Suppressor macrophage treated with lipopolysaccharide for 4 hours (primary cell): ENCODE results near the gene KLRC1.
"Not testable (repeated sequence)": the region's sequence is repeated elsewhere in the genome, so short reads cannot be mapped to it uniquely, and the experiment has no call there.

ENCODE experiments used
- DNase-seq: peaks from one replicate; pipeline ENCODE4 v3.0.0-alpha.2; 2020

The KLRC1 gene

GRCh38 chr12:10453156-10453555 is at the start of gene KLRC1:
TSS of gene KLRC1 (minus strand) at chr12:10453377. CDS start at chr12:10451156, 2,221 bp downstream.
- DNase-seq: no peak

DNA sequence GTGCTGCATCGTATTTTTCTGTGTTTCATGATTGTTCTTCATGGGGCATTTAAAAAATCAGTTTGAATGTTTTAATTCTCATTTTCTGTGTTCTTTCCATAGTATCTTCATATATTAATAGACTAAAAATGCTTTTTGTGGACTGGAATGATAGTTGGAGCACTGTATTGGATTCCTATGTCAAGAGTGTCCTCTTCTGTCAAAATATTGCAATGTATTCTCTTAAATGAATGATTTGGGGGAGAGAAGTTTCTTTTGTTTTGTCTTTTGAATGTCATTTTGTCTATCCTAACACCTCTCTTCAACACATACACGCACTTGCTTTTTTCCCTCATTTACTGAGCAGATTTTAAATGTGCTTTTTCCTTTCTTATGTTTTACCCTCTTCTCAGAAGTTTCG is 47.9 kb upstream of the KLRC1 start:
- DNase-seq: no peak

DNA sequence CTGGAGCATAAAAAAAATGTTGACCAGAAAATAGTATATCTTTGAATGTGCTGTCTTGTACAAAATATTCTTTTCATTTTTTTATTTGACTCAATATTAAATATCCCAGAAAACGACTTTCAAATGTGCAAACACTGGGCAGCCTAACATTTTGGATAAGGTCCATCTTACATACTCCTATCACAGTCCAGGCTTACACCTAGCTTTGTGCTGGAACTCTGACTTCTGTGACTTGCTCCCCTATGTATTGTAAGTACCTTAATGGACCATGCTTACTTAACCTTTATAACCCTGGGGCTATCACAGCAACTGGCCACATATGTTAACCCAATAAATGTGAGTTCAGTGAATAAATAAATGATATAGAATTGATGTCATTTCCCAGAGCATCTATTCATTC is 44.9 kb upstream of the KLRC1 start:
- DNase-seq: no peak

GRCh38 chr12:10497602-10498001 is 44.4 kb upstream of the KLRC1 start:
- no peak for DNase-seq

GRCh38 chr12:10491766-10492165 is 38.6 kb upstream of the KLRC1 start:
- DNase-seq: no peak

DNA sequence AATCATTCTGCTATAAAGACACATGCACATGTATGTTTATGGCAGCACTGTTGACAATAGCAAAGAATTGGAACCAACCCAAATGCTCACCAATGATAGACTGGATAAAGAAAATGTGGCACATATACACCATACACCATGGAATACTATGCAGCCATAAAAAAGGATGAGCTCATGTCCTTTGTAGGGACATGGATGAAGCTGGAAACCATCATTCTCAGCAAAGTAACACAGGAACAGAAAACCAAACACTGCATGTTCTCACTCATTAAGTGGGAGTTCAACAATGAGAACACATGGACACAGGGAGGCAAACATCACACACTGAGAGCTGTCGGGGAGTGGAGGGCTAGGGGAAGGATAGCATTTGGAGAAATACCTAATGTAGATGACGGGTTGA is 34.2 kb upstream of the KLRC1 start:
- not testable (repeated sequence) for DNase-seq

DNA sequence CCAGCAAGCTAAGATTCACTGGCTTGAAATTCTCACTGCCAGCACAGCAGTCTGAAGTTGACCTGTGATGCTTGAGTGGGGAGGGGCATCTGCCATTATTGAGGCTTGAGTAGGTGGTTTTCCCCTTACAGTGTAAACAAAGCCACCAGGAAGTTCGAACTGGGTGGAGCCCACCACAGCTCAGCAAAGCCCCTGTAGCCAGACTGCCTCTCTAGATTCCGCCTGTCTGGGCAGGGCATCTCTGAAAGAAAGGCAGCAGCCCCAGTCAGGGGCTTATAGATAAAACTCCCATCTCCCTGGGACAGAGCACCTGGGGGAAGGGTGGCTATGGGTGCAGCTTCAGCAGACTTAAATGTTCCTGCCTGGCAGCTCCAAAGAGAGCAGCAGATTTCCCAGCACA is 28.7 kb upstream of the KLRC1 start:
- DNase-seq: not testable (repeated sequence)

DNA sequence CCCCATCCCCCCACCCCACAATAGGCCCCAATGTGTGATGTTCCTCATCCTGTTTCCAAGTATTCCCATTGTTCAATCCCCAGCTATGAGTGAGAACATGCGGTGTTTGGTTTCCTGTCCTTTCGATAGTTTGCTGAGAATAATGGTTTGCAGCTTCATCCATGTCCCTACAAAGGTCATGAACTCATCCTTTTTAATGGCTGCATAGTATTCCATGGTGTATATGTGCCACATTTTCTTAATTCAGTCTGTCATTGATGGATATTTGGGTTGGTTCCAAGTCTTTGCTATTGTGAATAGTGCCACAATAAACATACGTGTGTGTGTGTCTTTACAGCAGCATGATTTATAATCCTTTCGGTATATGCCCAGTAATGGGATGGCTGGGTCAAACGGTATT is 19.6 kb upstream of the KLRC1 start:
- not testable (repeated sequence) for DNase-seq

DNA sequence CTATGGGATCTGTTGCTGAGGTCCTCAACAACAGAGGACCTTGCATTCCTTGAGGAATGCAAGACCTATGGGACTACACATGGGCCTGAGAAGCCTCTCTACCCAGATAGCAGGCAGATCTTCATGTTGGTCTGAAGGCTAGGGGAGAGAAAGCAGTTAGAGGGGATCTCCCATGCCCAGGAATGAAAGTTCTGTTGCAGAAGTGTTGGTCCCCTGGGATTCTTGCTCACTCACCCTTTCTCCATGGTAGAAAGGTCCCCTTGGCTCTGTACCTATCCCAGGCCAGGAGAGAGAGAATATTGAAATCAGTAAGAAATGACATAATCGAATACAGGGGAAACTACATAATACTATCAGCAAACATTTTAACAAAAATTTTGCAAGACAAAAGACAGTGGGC is 16.5 kb upstream of the KLRC1 start:
- DNase-seq: no peak

GRCh38 chr12:10466311-10466710 is 13.1 kb upstream of the KLRC1 start:
- DNase-seq: no peak

DNA sequence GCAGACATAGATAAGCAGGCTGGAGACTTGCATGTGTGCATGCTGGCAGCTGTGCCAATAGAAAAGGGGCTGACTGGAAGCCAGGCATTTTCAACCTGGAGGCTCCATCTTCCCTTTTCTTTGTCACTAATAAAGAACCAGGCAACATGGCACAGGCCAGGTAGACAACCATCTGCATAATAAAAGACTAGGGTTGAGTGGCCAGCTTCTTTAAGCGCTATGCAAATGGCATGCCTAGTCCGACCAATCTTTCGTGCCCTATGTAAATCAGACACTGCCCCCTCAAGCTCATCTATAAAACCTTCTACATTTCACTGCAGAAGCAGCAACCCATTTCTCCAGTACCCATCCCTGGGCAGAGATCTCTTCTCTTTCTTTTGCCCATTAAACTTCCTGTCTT is 4.6 kb upstream of the KLRC1 start:
- DNase-seq: no peak

GRCh38 chr12:10456856-10457255 is 3.7 kb upstream of the KLRC1 start:
- no peak for DNase-seq

DNA sequence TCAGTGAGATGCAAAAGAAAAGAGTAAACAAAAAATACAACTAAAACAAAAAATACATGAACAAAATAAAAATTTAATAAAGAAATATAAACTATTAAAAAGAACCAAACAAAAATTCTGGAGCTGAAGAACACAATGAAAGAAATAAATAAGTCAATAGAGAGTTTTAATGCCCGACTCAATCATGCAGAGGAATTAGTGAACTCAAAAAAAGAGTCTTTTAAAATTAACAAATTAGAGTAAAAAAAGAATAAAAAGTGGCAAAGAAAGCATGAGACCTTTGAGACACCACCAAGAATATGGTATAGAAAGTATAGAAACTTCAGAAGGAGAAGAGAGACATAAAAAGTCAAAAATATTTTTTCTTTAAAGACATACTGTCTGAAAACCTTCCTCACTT is 2.6 kb upstream of the KLRC1 start:
- DNase-seq: no peak

GRCh38 chr12:10454531-10454930 is 1.4 kb upstream of the KLRC1 start:
- DNase-seq: no peak

DNA sequence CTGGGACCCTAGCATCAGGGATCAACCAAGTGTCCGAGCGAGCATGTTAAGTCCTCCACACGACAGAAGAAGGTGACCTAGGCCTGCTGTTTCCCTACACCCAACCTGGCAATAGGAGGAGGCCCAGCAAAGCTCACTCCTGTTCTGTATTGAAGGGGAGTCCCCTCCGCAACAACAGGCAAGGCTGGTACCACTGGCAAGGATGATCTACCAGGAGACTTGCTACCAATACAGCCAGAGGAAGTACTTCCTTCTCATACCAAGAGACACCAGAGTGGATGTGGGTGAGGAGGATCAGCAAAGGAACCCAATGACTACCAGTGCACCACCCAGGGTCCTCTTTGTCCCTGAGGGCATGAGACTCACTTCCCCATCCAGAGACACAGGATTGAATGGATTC is 4.9 kb downstream of the KLRC1 start:
- no peak for DNase-seq

GRCh38 chr12:10446052-10446451 is 7.1 kb downstream of the KLRC1 start:
- not testable (repeated sequence) for DNase-seq

- not testable (repeated sequence) for DNase-seq
Measured at GRCh38 chr12:10441144-10441543, 12.0 kb downstream of the KLRC1 start.

- DNase-seq: not testable (repeated sequence)
Measured at GRCh38 chr12:10439608-10440274, 13.4 kb downstream of the KLRC1 start.

- not testable (repeated sequence) for DNase-seq
Measured at GRCh38 chr12:10437601-10438000, 15.6 kb downstream of the KLRC1 start.

DNA sequence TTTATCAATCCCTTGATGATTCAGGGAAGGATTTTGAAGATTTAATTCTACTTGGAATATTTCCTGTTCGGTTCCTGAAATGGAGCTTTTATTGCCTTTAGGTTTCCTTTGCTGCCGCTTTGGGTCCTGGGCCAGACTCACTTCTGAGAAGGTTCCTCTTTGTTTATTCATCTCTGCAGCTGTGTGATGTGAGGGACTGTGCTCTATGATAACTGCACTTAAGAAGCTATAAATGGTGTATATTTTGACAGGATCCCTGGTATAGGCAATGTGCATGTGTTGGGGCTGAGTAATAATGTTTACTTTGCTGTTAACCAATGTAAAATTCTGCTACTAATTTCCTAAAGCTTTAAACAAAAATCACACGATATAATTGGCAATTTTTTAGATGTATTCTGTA is 17.4 kb downstream of the KLRC1 start, which contains the start of gene KLRC2:
TSS of gene KLRC2 (minus strand) at position 195 of the 400 bp plus-strand sequence. CDS start at position 171, 24 bp downstream.
- DNase-seq: peak; percentile 6

DNA sequence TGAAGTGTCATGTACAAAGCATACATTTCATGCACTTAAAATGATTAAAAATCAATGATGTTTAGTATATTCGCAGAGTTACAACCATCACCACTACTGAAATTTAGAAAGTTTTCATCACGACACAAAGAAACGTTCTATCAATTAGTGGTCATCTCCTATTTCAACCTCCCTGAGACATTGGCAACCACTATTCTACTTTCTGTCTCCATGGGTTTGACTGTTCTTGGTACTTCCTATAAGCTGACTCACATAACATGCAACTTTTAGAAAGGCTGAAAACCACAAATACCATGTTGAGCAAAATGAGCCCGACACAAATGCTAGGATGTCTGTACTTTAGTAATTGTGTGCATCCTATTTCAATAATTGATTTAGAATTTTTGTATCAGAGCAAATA is 22.6 kb downstream of the KLRC1 start:
- DNase-seq: not testable (repeated sequence)

DNA sequence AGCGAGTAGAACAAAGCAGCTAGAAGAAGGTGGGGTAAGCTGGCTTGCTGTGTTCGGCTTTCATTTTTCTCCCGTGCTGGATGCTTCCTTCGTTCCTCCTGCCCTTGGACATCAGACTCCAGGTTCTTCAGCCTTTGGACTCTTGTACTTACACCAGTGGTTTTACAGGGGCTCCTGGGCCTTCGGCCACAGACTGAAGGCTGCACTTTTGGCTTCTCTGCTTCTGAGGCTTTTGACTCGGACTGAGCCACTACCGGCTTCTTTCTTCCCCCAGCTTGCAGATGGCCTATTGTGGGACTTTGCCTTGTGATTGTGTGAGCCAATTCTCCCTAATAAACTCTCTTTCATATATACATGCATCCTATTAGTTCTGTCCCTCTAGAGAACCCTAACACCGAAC is 27.2 kb downstream of the KLRC1 start:
- DNase-seq: not testable (repeated sequence)

GRCh38 chr12:10424260-10424899 is 28.8 kb downstream of the KLRC1 start:
- DNase-seq: not testable (repeated sequence)

DNA sequence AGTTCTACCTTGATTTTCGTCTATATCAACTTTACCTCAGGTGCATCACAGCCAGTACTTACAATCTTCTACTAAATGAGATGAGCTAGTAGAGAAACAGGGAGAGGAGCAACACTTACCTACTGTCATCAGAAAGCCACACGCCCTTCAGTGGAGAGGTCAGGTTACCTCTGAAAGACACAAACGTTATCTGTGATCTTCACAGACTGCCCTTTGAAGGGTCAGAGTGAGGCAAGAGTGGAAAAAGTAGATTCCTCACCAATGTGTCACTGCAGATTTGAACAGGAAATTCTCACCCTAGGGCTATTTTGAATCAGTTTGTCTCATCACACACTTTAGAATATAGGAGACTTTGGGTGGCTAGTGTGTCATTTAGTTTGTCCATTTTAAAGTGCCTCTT is 31.0 kb downstream of the KLRC1 start:
- not testable (repeated sequence) for DNase-seq

GRCh38 chr12:10420334-10420733 is 32.8 kb downstream of the KLRC1 start, which contains the start of gene KLRC3:
TSS of gene KLRC3 (minus strand) at chr12:10420595. CDS start at chr12:10420550, 45 bp downstream.
- DNase-seq: not testable (repeated sequence)
